Measurements from ENCODE around the gene NT5DC3.

NT5DC3 gene

GRCh38 chr12:103778781-103779180, 62.3 kb downstream of the NT5DC3 start:
- Histone ChIP-seq H4K20me1 (ENCODE audit: insufficient read depth, low read length) (no peaks in the 10 kb centered on the region), H3K9ac (ENCODE audit: low read length) (no peak overlapping the region), H3K9me3 (replicated peaks; ENCODE audit: insufficient read depth, low read length) (no peaks in the 10 kb centered on the region), H3K27ac (ENCODE audit: low read length) (no peak overlapping the region), H3K4me2 (ENCODE audit: low read depth, low read length) (no peak overlapping the region), H3K36me3 (replicated peaks; ENCODE audit: insufficient read depth, low read length) (no peaks in the 10 kb centered on the region; the same call in none of the 2 replicates), H3K9me2 (replicated peaks; ENCODE audit: insufficient read depth, low read length) (no peaks in the 10 kb centered on the region), H3K4me1 (ENCODE audit: low read length) (no peaks in the 10 kb centered on the region), H3F3A (ENCODE audit: insufficient read depth, low read length) (no peaks in the 10 kb centered on the region), H2AFZ (ENCODE audit: low read length) (no peak overlapping the region), H3K4me3 (ENCODE audit: low read length) (no peak overlapping the region), H3K27me3 (replicated peaks; ENCODE audit: insufficient read depth, low read length) (no peaks in the 10 kb centered on the region), H3K79me2 (ENCODE audit: low read length) (no peaks in the 10 kb centered on the region)
- DNase-seq = no peak
- TF ChIP-seq EZH2phosphoT487 (IDR thresholded peaks at IDR 0.05; ENCODE audit: low read length) = no peak
- TF ChIP-seq CTCF (IDR thresholded peaks at IDR 0.05; ENCODE audit: low read length) = no peak
- no peak for TF ChIP-seq EZH2 (optimal IDR thresholded peaks at IDR 0.05; ENCODE audit: low read depth, low read length)

DNA sequence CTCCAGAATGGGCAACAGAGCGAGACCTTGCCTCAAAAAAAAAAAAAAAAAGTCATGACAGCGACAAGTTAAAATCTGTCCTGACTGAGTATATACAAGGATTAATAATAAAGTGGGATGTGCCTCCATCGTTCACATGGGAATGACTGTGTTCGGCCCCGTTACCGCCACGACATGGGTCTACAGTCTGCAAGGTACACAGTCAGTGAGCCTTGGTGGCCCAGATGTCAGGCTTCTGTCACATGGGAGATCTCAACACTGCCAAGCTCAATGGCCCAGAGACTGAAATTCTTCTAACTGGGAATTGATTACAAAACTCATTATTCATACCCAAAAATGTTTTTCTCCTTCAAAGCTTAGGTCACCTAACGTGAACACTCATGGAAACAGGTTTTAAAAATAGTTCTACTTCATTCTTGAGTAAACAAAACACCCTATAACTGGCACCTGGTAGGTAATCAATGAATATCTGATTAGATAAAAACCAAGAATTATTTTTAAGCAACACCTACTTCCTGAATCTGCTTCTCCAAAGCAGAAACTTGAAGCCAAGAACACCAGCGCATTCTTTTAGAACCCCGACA, 66.0 kb downstream of the NT5DC3 start:
- Histone ChIP-seq H3K9me3 (replicated peaks; ENCODE audit: insufficient read depth, low read length) (no peaks in the 10 kb centered on the region), H3K27me3 (replicated peaks; ENCODE audit: insufficient read depth, low read length) (no peaks in the 10 kb centered on the region), H3K4me3 (ENCODE audit: low read length) (no peak overlapping the region), H3K4me2 (ENCODE audit: low read depth, low read length) (no peak overlapping the region), H3K79me2 (ENCODE audit: low read length) (no peaks in the 10 kb centered on the region), H3K36me3 (replicated peaks; ENCODE audit: insufficient read depth, low read length) (no peaks in the 10 kb centered on the region; the same call in none of the 2 replicates), H3K9me2 (replicated peaks; ENCODE audit: insufficient read depth, low read length) (no peaks in the 10 kb centered on the region), H3F3A (ENCODE audit: insufficient read depth, low read length) (no peaks in the 10 kb centered on the region), H2AFZ (ENCODE audit: low read length) (no peak overlapping the region), H3K9ac (ENCODE audit: low read length) (no peak overlapping the region), H4K20me1 (ENCODE audit: insufficient read depth, low read length) (no peaks in the 10 kb centered on the region), H3K4me1 (ENCODE audit: low read length) (no peaks in the 10 kb centered on the region), H3K27ac (ENCODE audit: low read length) (no peak overlapping the region)
- no peak for TF ChIP-seq CTCF (IDR thresholded peaks at IDR 0.05; ENCODE audit: low read length)
- no peak for TF ChIP-seq EZH2phosphoT487 (IDR thresholded peaks at IDR 0.05; ENCODE audit: low read length)
- TF ChIP-seq EZH2 (optimal IDR thresholded peaks at IDR 0.05; ENCODE audit: low read depth, low read length) = no peak
- DNase-seq = no peak

- no peaks in the 10 kb centered on the region for H3K9me2 ChIP-seq (replicated peaks; ENCODE audit: insufficient read depth, low read length)
- no peaks in the 10 kb centered on the region for H3K9me3 ChIP-seq (replicated peaks; ENCODE audit: insufficient read depth, low read length)
- no peak overlapping the region for H3K4me2 ChIP-seq (ENCODE audit: low read depth, low read length)
- DNase-seq = no peak
- no peak overlapping the region for H3K27ac ChIP-seq (ENCODE audit: low read length)
- no peaks in the 10 kb centered on the region for H3F3A ChIP-seq (ENCODE audit: insufficient read depth, low read length)
- H3K4me3 ChIP-seq (ENCODE audit: low read length) = no peak overlapping the region
- no peaks in the 10 kb centered on the region for H3K4me1 ChIP-seq (ENCODE audit: low read length)
- H3K9ac ChIP-seq (ENCODE audit: low read length) = no peak overlapping the region
- H3K79me2 ChIP-seq (ENCODE audit: low read length) = no peaks in the 10 kb centered on the region
- no peak overlapping the region for H2AFZ ChIP-seq (ENCODE audit: low read length)
- H3K36me3 ChIP-seq (replicated peaks; ENCODE audit: insufficient read depth, low read length) = no peaks in the 10 kb centered on the region; the same call in none of the 2 replicates
- no peaks in the 10 kb centered on the region for H3K27me3 ChIP-seq (replicated peaks; ENCODE audit: insufficient read depth, low read length)
- H4K20me1 ChIP-seq (ENCODE audit: insufficient read depth, low read length) = no peaks in the 10 kb centered on the region
- TF ChIP-seq EZH2 (optimal IDR thresholded peaks at IDR 0.05; ENCODE audit: low read depth, low read length) (no peak), CTCF (IDR thresholded peaks at IDR 0.05; ENCODE audit: low read length) (no peak), EZH2phosphoT487 (IDR thresholded peaks at IDR 0.05; ENCODE audit: low read length) (no peak)
These were observed 67.7 kb downstream of the NT5DC3 start for GRCh38 chr12:103773109-103773910.

All from MM.1S (cell line).